CD14-positive monocyte (primary cell): ENCODE measurements around the gene TOM1L2. TPM values are rescaled to one million over a fixed set of nuclear protein-coding genes. Genes with fewer than 3 reads are reported as not detected.

Experiments
- DNase-seq, 3 donors: peaks; one replicate each; pipeline ENCODE4 v3.0.0-alpha.2; 2011 to 2022
- H2AFZ ChIP-seq: 2 replicates; pipeline ENCODE4 v1.6.0; 2012; ENCODE audit warnings: mild to moderate bottlenecking, low read depth, low read length, inconsistent platforms; ENCODE audit not compliant: insufficient read depth, poor library complexity, severe bottlenecking
- H3K27ac ChIP-seq, 2 donors: 1 replicate in 1 of 2; 2 replicates in 1 of 2; pipeline ENCODE4 v1.5.1; 2012 to 2013; ENCODE audit warnings: low read length in 2 of 2, control low read depth in 1 of 2, inconsistent platforms in 1 of 2, low read depth in 1 of 2, mild to moderate bottlenecking in 1 of 2
- H3K27me3 ChIP-seq, 2 donors: one replicate each; pipeline versions ENCODE4 v1.6.0 to v1.6.1; 2011 to 2013; ENCODE audit warnings: low read length in 2 of 2; ENCODE audit not compliant: control insufficient read depth in 2 of 2, insufficient read depth in 2 of 2
- H3K36me3 ChIP-seq, 2 donors: replicated peaks in 1 of 2; 1 replicate in 1 of 2; 2 replicates in 1 of 2; pipeline versions ENCODE4 v1.5.1 to v1.6.1; 2012 to 2013; ENCODE audit warnings: low read length in 2 of 2, control low read depth in 1 of 2, inconsistent platforms in 1 of 2, mild to moderate bottlenecking in 1 of 2; ENCODE audit not compliant: insufficient read depth in 2 of 2, control insufficient read depth in 1 of 2
- H3K4me1 ChIP-seq, 2 donors: 1 replicate in 1 of 2; 2 replicates in 1 of 2; pipeline versions ENCODE4 v1.5.1 to v1.6.1; 2012 to 2013; ENCODE audit warnings: low read length in 2 of 2, control low read depth in 1 of 2, inconsistent platforms in 1 of 2, mild to moderate bottlenecking in 1 of 2, moderate library complexity in 1 of 2; ENCODE audit not compliant: insufficient read depth in 2 of 2, control insufficient read depth in 1 of 2
- H3K4me2 ChIP-seq: replicated peaks from 2 replicates; pipeline ENCODE3; 2012; ENCODE audit warnings: low read length, moderate library complexity, mild to moderate bottlenecking; ENCODE audit not compliant: poor library complexity, severe bottlenecking; ENCODE audit errors: extremely low read depth
- H3K4me3 ChIP-seq, 3 experiments: fragments of 200-600 bp in 1 of 3; sonication (generic) in 1 of 3; replicated peaks in 1 of 3; 1 replicate in 2 of 3; 2 replicates in 1 of 3; pipeline ENCODE4 v1.5.1; 2011 to 2013; ENCODE audit warnings: low read length in 3 of 3, mild to moderate bottlenecking in 3 of 3, control low read depth in 2 of 3, low read depth in 2 of 3, inconsistent platforms in 1 of 3, moderate library complexity in 1 of 3
- H3K79me2 ChIP-seq: 2 replicates; pipeline ENCODE4 v1.6.0; 2012; ENCODE audit warnings: mild to moderate bottlenecking, control low read depth, inconsistent platforms, low read length, moderate library complexity; ENCODE audit not compliant: insufficient read depth
- H3K9ac ChIP-seq: 2 replicates; pipeline ENCODE4 v1.6.0; 2017; ENCODE audit warnings: low read length, mild to moderate bottlenecking; ENCODE audit not compliant: insufficient read depth, poor library complexity, severe bottlenecking
- H3K9me3 ChIP-seq, 2 donors: replicated peaks in 1 of 2; 1 replicate in 1 of 2; 2 replicates in 1 of 2; pipeline versions ENCODE4 v1.5.1 to v1.6.1; 2012 to 2013; ENCODE audit warnings: low read length in 2 of 2, control low read depth in 1 of 2; ENCODE audit not compliant: control insufficient read depth in 1 of 2, insufficient read depth in 1 of 2
- H4K20me1 ChIP-seq: 2 replicates; pipeline ENCODE4 v1.6.0; 2012; ENCODE audit warnings: mild to moderate bottlenecking, low read length, control low read depth, moderate library complexity; ENCODE audit not compliant: insufficient read depth
- H3K27ac Mint-ChIP-seq, 7 donors: one replicate each; pipeline ENCODE4 v1.8.0; 2020; ENCODE audit warnings: mild to moderate bottlenecking in 7 of 7, mixed read lengths in 7 of 7, moderate library complexity in 6 of 7, inconsistent platforms in 2 of 7
- H3K27me3 Mint-ChIP-seq, 3 donors: one replicate each; pipeline ENCODE4 v1.8.0; 2021 to 2022; ENCODE audit warnings: low read depth in 3 of 3, mild to moderate bottlenecking in 3 of 3, mixed read lengths in 3 of 3, moderate library complexity in 3 of 3, inconsistent platforms in 1 of 3
- H3K36me3 Mint-ChIP-seq, 2 donors: one replicate each; pipeline ENCODE4 v1.8.0; 2020; ENCODE audit warnings: mixed read lengths in 2 of 2, inconsistent platforms in 1 of 2, mild to moderate bottlenecking in 1 of 2
- H3K4me1 Mint-ChIP-seq: one replicate; pipeline ENCODE4 v1.8.0; 2020; ENCODE audit warnings: mild to moderate bottlenecking, mixed read lengths
- H3K4me3 Mint-ChIP-seq, 2 donors: one replicate each; pipeline ENCODE4 v1.8.0; 2020; ENCODE audit warnings: mild to moderate bottlenecking in 2 of 2, mixed read lengths in 2 of 2, moderate library complexity in 1 of 2
- H3K9me3 Mint-ChIP-seq, 7 donors: one replicate each; pipeline ENCODE4 v1.8.0; 2020 to 2022; ENCODE audit warnings: mixed read lengths in 7 of 7, mild to moderate bottlenecking in 6 of 7, moderate library complexity in 6 of 7, inconsistent platforms in 2 of 7
- WGBS: methylation state at CpG from one replicate; pipeline ENCODE4 v1.1.5; 2013; ENCODE audit warnings: missing lambda C conversion rate; ENCODE audit not compliant: insufficient coverage; 5-methylcytosine and 5-hydroxymethylcytosine counted together
- intact Hi-C, 2 donors: fragments of 100-400 bp; cut with micrococcal nuclease; formaldehyde crosslinking; loops; one replicate each; pipeline versions ENCODE4 v1.15.0 to v1.15.1; 2023
- polyA plus RNA-seq, 3 donors: library from polyadenylated mRNA; depleted of rRNA in 1 of 3; unstranded in 2 of 3; stranded (reverse) in 1 of 3; fragments of 300-500 nt in 2 of 3; fragments of >200 nt in 1 of 3; fragmentation: Illumina TruSeq in 2 of 3; gene quantifications; 1 replicate in 2 of 3; 2 replicates in 1 of 3; pipeline ENCODE4 v1.2.3, GENCODE V29; 2012 to 2021
- TF ChIP-seq, protein P1 (sequence below): fragments of 200-600 bp; IDR thresholded peaks from one replicate; pipeline ENCODE4 v1.8.0; 2022; ENCODE audit warnings: antibody characterized with exemption, mild to moderate bottlenecking

The TOM1L2 gene
- polyA plus RNA-seq, 3 donors, result 1.7 to 28.2 (median 2.8) TPM

- no peak for DNase-seq
- H3K9me3 Mint-ChIP-seq, result no peaks in the 10 kb centered on the region
Measured at GRCh38 chr17:17800504-17801021, 171.6 kb downstream of the TOM1L2 start.

GRCh38 chr17:17798573-17799255, 173.5 kb downstream of the TOM1L2 start:
- no peak overlapping the region for H3K27ac Mint-ChIP-seq
- H4K20me1 ChIP-seq, result peaks cover 6% of the 10 kb centered on the region
- H3K4me1 ChIP-seq, result no peaks in the 10 kb centered on the region
- H3K36me3 Mint-ChIP-seq, result peaks cover 33 to 55% of the 10 kb centered on the region in 2 donors
- H3K27me3 ChIP-seq, result no peaks in the 10 kb centered on the region
- no peaks in the 10 kb centered on the region for H3K9me3 ChIP-seq
- WGBS, result 97% methylated on average over 7 of the region's 16 CpGs
- H3K4me1 Mint-ChIP-seq, result no peaks in the 10 kb centered on the region
- H2AFZ ChIP-seq, result no peak overlapping the region
- peaks cover 54 to 55% of the 10 kb centered on the region in 2 donors for H3K36me3 ChIP-seq
- H3K27ac ChIP-seq, result no peak overlapping the region
- no peak for DNase-seq
- H3K9me3 Mint-ChIP-seq, result no peaks in the 10 kb centered on the region
- H3K4me3 Mint-ChIP-seq, result no peak overlapping the region
- H3K79me2 ChIP-seq, result no peaks in the 10 kb centered on the region
- H3K4me3 ChIP-seq, result no peak overlapping the region
- H3K27me3 Mint-ChIP-seq, result peaks cover 0 to 2% (median 2%) of the 10 kb centered on the region in 3 donors
- TF ChIP-seq, protein P1, sequence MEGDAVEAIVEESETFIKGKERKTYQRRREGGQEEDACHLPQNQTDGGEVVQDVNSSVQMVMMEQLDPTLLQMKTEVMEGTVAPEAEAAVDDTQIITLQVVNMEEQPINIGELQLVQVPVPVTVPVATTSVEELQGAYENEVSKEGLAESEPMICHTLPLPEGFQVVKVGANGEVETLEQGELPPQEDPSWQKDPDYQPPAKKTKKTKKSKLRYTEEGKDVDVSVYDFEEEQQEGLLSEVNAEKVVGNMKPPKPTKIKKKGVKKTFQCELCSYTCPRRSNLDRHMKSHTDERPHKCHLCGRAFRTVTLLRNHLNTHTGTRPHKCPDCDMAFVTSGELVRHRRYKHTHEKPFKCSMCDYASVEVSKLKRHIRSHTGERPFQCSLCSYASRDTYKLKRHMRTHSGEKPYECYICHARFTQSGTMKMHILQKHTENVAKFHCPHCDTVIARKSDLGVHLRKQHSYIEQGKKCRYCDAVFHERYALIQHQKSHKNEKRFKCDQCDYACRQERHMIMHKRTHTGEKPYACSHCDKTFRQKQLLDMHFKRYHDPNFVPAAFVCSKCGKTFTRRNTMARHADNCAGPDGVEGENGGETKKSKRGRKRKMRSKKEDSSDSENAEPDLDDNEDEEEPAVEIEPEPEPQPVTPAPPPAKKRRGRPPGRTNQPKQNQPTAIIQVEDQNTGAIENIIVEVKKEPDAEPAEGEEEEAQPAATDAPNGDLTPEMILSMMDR, result no peak
- intact Hi-C loops, result no loop called here
- no peak overlapping the region for H3K9ac ChIP-seq
- H3K4me2 ChIP-seq, result no peak overlapping the region

More at GRCh38 chr17:17800504-17801021, 171.6 kb downstream of the TOM1L2 start:
- no peaks in the 10 kb centered on the region for H4K20me1 ChIP-seq
- no peaks in the 10 kb centered on the region for H3K79me2 ChIP-seq
- WGBS, result 100% methylated on average over 5 of the region's 12 CpGs
- H3K36me3 ChIP-seq, result peaks cover 47 to 50% of the 10 kb centered on the region in 2 donors
- H2AFZ ChIP-seq, result no peak overlapping the region
- intact Hi-C loops, result no loop called here
- no peak overlapping the region for H3K4me3 ChIP-seq
- Mint-ChIP-seq H3K27me3 (peaks cover 0 to 2% (median 2%) of the 10 kb centered on the region in 3 donors), H3K4me1 (no peaks in the 10 kb centered on the region), H3K27ac (no peak overlapping the region), H3K4me3 (no peak overlapping the region), H3K36me3 (peaks cover 36 to 46% of the 10 kb centered on the region in 2 donors)
- H3K4me2 ChIP-seq, result no peak overlapping the region
- H3K4me1 ChIP-seq, result no peaks in the 10 kb centered on the region
- no peak overlapping the region for H3K27ac ChIP-seq
- no peaks in the 10 kb centered on the region for H3K27me3 ChIP-seq
- H3K9me3 ChIP-seq, result no peaks in the 10 kb centered on the region
- H3K9ac ChIP-seq, result no peak overlapping the region
- TF ChIP-seq, protein P1, result no peak
